Measurements from ENCODE around the gene ARHGAP29. TPM values are rescaled to one million over a fixed set of nuclear protein-coding genes. Genes with fewer than 3 reads are reported as not detected.
"Not testable (repeated sequence)": the region's sequence is repeated elsewhere in the genome, so short reads cannot be mapped to it uniquely, and the experiment has no call there.

The ARHGAP29 gene
- polyA plus RNA-seq, 3 donors = 69.0 to 92.2 (median 90.5) TPM

GRCh38 chr1:94207695-94208094, 29.7 kb downstream of the ARHGAP29 start:
- no peak for DNase-seq (ENCODE audit: extremely low read depth in 1 of 11, low read depth in 9 of 11, low spot score in 4 of 11)

- DNase-seq (ENCODE audit: extremely low read depth in 1 of 11, low read depth in 9 of 11, low spot score in 4 of 11) = no peak
These were observed 31.7 kb downstream of the ARHGAP29 start for GRCh38 chr1:94205639-94206038.

DNA sequence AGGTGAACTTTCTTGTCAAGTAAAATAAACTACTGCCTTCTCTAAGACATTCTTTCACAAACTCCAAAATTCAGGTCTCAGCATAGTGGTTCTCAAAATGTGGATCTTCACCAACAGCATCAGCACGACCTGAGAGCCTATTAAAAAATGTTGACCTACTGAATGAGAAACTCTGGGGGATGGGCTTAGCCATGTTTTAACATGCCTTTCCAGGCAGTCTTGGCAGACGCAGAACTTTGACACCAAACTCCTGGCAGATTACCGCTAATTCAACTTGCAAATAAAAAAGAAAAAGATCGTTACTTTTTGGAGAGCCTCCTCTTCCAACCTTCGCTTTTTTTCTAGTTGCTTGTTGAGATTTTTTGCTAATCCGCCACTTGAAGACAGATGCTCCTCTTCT, 35.1 kb downstream of the ARHGAP29 start:
- no peak for DNase-seq (ENCODE audit: extremely low read depth in 1 of 11, low read depth in 9 of 11, low spot score in 4 of 11)

- no peak for DNase-seq (ENCODE audit: extremely low read depth in 1 of 11, low read depth in 9 of 11, low spot score in 4 of 11)
These were observed 38.0 kb downstream of the ARHGAP29 start for GRCh38 chr1:94199398-94199797.

GRCh38 chr1:94194079-94194865, 43.1 kb downstream of the ARHGAP29 start:
- no peak for DNase-seq (ENCODE audit: extremely low read depth in 1 of 11, low read depth in 9 of 11, low spot score in 4 of 11)

DNA sequence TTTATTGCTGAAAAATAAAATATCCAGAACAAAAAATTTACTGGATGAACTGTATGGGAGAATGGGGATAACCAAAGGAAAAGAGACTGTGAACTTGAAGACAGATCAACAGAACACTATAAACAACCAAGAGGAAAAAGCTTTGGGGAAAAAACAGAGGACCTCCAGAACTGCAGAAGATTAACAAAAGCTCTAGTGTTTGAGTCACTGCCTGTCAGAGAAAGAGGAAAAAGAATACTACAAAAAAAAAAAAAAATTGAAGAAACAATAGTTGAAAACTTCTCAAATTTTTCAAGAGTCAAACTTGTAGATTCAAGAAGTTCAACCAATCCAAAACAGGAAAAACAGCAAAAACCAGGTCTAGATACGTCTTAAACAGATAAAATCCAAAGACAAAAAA, 44.3 kb downstream of the ARHGAP29 start:
- no peak for DNase-seq (ENCODE audit: extremely low read depth in 1 of 11, low read depth in 9 of 11, low spot score in 4 of 11)

DNA sequence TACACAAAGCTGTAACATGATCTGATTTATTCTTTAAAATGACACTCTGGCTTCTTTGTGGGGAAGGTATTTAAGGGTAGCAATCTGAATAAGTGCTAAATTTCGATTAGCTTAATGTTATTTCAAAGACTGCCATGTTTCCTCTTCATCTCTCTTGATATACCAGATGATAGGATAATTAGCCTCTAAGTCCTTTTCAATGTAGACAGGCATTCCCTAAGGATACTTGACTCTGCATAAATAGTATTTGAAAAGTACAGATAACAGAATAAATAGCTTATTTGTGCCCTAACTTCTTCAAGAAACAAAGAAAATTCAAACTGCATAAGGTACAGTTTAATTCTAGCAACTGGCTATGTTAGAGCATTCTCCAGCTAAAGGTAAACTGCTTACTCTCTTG, 46.2 kb downstream of the ARHGAP29 start:
- DNase-seq (ENCODE audit: extremely low read depth in 1 of 11, low read depth in 9 of 11, low spot score in 4 of 11) = no peak

- no peak for DNase-seq (ENCODE audit: extremely low read depth in 1 of 11, low read depth in 9 of 11, low spot score in 4 of 11)
These were observed 50.4 kb downstream of the ARHGAP29 start for GRCh38 chr1:94186946-94187345.

DNA sequence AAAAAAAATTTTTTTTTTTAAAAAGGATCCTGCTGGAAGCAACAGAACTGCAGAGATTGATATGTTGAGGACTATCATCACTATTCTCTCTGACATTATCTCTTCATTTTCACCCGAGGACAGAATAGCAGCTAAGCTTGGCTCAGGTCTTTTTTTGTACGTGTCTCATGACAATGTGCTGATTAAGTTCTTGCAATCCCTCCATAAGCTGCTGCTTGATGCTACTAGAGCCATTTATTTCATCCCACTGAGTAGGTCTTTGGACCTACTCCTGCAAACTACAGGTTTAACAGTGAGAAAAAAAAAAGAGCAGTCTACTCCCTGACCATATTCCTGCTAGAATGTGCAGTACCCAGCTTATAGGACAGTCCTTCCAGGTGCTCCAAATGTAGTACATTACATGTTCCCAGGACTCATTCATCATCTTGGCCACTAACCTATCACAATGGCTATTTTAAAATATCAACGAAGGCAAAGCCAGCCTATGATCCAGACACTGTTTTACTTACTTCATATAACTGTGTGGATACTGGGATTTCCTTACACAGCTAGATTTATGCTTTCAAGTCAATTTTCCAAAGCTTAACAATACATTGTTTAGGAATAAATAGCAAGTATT, 54.1 kb downstream of the ARHGAP29 start:
- DNase-seq (ENCODE audit: extremely low read depth in 1 of 11, low read depth in 9 of 11, low spot score in 4 of 11) = no peak

GRCh38 chr1:94182191-94182590, 55.2 kb downstream of the ARHGAP29 start:
- DNase-seq (ENCODE audit: extremely low read depth in 1 of 11, low read depth in 9 of 11, low spot score in 4 of 11) = no peak

- no peak for DNase-seq (ENCODE audit: extremely low read depth in 1 of 11, low read depth in 9 of 11, low spot score in 4 of 11)
These were observed 56.7 kb downstream of the ARHGAP29 start for GRCh38 chr1:94180650-94181049.

- DNase-seq (ENCODE audit: extremely low read depth in 1 of 11, low read depth in 9 of 11, low spot score in 4 of 11) = no peak
These were observed 58.5 kb downstream of the ARHGAP29 start for GRCh38 chr1:94178901-94179300.

DNA sequence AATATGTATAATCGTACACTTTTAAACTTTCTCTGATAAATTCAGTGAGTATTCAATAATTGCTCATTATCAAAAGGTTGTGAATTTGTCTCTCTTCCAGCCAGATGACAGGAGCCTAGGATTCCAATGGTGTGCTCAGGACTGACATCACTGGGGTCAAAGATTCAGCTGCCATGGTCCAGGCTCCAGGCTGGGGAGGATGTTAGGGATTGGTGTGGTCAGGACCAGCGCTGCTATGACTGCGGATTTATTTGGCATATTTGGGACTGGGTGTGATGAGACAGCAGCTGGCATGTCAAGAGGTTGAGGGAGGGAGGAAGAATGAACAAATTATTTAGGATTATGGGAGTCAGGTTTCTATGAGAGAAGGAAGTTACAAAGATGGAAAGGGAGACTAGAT, 68.3 kb downstream of the ARHGAP29 start:
- no peak for DNase-seq (ENCODE audit: extremely low read depth in 1 of 11, low read depth in 9 of 11, low spot score in 4 of 11)

DNA sequence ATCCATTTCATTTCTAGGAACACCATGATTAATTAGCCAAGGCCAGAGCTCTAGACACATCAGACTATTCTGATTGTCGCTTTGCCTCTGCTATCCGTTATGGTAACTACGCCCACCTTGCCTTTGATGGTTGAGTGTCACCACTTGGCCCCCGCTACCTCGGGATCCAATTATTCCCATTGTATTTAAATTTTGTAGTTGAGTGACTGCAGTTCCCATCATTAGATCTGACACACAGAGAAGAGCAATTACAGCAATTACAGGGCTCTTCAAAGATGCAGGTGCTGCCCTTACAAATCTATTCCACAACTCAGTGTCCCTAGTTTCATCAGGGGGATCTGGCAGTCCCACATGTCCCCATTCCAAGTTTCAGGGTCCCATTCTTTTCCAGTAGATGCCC, 71.5 kb downstream of the ARHGAP29 start:
- DNase-seq (ENCODE audit: extremely low read depth in 1 of 11, low read depth in 9 of 11, low spot score in 4 of 11) = no peak

- DNase-seq (ENCODE audit: extremely low read depth in 1 of 11, low read depth in 9 of 11, low spot score in 4 of 11) = not testable (repeated sequence)
These were observed 72.5 kb downstream of the ARHGAP29 start for GRCh38 chr1:94164885-94165284.

DNA sequence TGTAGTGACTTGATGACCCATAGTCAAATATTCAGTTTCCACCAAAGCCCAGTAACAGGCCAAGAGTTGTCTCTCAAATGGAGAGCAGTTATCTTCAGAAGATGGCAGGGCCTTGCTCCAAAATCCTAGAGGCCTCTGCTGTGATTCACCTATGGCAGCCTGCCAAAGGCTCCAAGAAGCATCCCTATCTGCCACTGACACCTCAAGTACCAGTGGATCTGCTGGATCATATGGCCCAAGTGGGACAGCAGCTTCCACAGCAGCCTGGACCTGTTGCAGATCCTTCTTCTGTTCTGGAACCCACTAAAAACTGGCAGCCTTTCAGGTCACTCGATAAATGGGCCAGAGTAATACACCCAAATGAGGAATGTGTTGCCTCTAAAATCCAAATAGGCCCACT, 73.3 kb downstream of the ARHGAP29 start:
- DNase-seq (ENCODE audit: extremely low read depth in 1 of 11, low read depth in 9 of 11, low spot score in 4 of 11) = not testable (repeated sequence)

- not testable (repeated sequence) for DNase-seq (ENCODE audit: extremely low read depth in 1 of 11, low read depth in 9 of 11, low spot score in 4 of 11)
These were observed 74.1 kb downstream of the ARHGAP29 start for GRCh38 chr1:94163249-94163648.

DNA sequence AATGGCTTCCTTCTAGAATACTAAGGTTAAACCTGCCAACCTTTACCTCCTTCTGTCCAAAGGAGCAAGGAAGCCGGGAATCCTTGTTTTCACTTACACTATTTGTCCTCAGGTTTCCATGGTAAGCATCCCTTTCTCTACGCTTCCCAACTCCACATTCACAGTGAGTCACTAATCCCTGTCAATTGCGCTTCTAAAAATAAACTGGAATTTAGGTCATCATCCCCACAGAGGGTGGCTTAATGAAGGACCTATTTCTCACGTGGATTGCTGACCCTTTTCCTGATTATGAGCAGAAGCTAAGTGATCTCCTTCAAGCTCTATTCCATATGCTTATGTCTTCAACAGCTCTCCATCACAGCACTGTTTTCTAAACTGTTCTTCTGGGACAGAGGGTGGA, 76.6 kb downstream of the ARHGAP29 start:
- DNase-seq (ENCODE audit: extremely low read depth in 1 of 11, low read depth in 9 of 11, low spot score in 4 of 11) = no peak

DNA sequence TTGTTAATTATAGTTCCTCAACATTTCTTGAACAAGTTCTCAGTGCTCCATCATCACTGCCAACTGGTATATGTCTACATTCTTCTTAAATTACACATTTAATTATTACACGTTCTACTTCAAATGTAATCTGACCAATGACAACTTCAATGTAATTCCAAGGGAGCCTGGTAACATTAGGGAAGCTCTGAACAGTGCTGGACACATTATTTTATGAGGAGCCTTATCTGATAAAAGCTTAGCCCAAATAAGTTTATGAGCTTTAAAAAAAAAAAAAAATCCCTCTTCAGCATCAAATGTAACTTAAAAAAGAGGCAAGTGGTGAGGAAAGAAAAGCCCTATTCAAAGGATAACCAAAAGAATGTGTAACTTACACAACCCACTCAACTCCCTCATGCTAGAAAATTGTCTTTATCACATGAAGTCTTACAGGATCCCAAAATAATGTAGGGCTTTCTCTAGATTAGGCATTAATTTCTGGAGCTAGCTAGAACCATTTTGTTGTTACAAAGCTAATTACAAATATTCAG, 81.2 kb downstream of the ARHGAP29 start:
- no peak for DNase-seq (ENCODE audit: extremely low read depth in 1 of 11, low read depth in 9 of 11, low spot score in 4 of 11)

- peak in 5 of 11 donors; percentile 10 to 40 (median 17) for DNase-seq (ENCODE audit: extremely low read depth in 1 of 11, low read depth in 9 of 11, low spot score in 4 of 11)
These were observed 82.4 kb downstream of the ARHGAP29 start for GRCh38 chr1:94154989-94155388.

DNA sequence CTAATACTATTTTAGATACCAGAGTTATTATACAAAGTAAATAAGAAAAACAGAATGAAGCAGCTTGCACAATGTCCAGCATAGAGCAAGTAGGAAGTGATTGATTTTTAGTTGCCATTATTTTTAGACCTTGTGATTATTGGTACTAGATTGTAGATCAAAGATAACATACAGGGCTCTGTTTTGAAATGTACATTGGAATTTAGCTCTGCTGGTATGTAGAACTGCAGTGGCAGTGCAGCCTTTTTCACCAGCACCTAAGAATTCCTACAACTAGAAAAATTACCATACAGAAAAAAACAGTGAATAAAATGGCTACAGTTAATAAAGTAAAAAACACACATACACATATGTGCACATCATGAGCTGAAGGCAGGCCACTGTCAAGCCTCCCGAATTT, 84.3 kb downstream of the ARHGAP29 start:
- no peak for DNase-seq (ENCODE audit: extremely low read depth in 1 of 11, low read depth in 9 of 11, low spot score in 4 of 11)

Data from renal cortex interstitium (tissue), 11 donors.